GM12878 (cell line): ENCODE results near the gene POLD4. TPM values are rescaled to one million over a fixed set of nuclear protein-coding genes. Genes with fewer than 3 reads are reported as not detected.

Experiments
- ATF2 ChIP-seq: IDR thresholded peaks from 2 replicates; pipeline ENCODE4 v1.6.1; 2012; ENCODE audit warnings: low read length, inconsistent platforms
- BCL11A ChIP-seq: IDR thresholded peaks from 2 replicates; pipeline ENCODE4 v1.6.1; 2011; ENCODE audit warnings: low read depth, low read length
- CEBPB ChIP-seq, 2 experiments: fragments of 150-350 bp in 1 of 2; IDR thresholded peaks; 2 replicates each; pipeline ENCODE4 v1.6.1; 2012 to 2014; ENCODE audit warnings: low read depth in 2 of 2, low read length in 2 of 2, borderline replicate concordance in 1 of 2, inconsistent platforms in 1 of 2
- CHD1 ChIP-seq: IDR thresholded peaks from 2 replicates; pipeline ENCODE4 v1.6.1; 2012; ENCODE audit warnings: low read depth, low read length, improper control_type of control experiment
- EP300 ChIP-seq, 2 experiments: fragments of 150-350 bp in 1 of 2; IDR thresholded peaks; 2 replicates each; pipeline ENCODE4 v1.6.1; 2011 to 2012; ENCODE audit warnings: low read depth in 2 of 2, low read length in 2 of 2, borderline replicate concordance in 1 of 2, improper control_type of control experiment in 1 of 2, inconsistent platforms in 1 of 2; ENCODE audit not compliant: control insufficient read depth in 1 of 2
- HDGF ChIP-seq: fragments of 450-650 bp; IDR thresholded peaks from 2 replicates; pipeline ENCODE4 v1.6.1; 2016; ENCODE audit warnings: antibody characterized with exemption
- IRF4 ChIP-seq: IDR thresholded peaks from 2 replicates; pipeline ENCODE4 v1.6.1; 2011; ENCODE audit warnings: low read depth, low read length
- IRF5 ChIP-seq: fragments of 450-650 bp; IDR thresholded peaks from 2 replicates; pipeline ENCODE4 v1.6.1; 2017; ENCODE audit warnings: borderline replicate concordance
- MAX ChIP-seq: IDR thresholded peaks from 2 replicates; pipeline ENCODE4 v1.6.1; 2012; ENCODE audit warnings: low read depth, low read length, improper control_type of control experiment
- REST ChIP-seq: IDR thresholded peaks from 2 replicates; pipeline ENCODE4 v1.6.1; 2012; ENCODE audit warnings: mild to moderate bottlenecking, low read depth, low read length
- RUNX3 ChIP-seq: IDR thresholded peaks from 2 replicates; pipeline ENCODE4 v1.6.1; 2012; ENCODE audit warnings: low read length, inconsistent platforms
- SMC3 ChIP-seq: IDR thresholded peaks from 2 replicates; pipeline ENCODE4 v1.6.1; 2011; ENCODE audit warnings: low read length, improper control_type of control experiment, borderline replicate concordance
- STAT3 ChIP-seq: IDR thresholded peaks from 2 replicates; pipeline ENCODE4 v1.6.1; 2011; ENCODE audit warnings: low read depth, low read length, improper control_type of control experiment
- ZNF274 ChIP-seq: IDR thresholded peaks from one replicate; pipeline ENCODE4 v1.8.0; 2011; ENCODE audit not compliant: insufficient read length, insufficient read depth
- polyA plus RNA-seq, 11 experiments: library from polyadenylated mRNA; depleted of rRNA in 4 of 11; unstranded in 6 of 11; stranded (reverse) in 5 of 11; fragments of >200 nt; fragmentation: Nextera tagmentation in 4 of 11; fragmentation: Illumina TruSeq in 1 of 11; extraction: Ambion mirVana in 4 of 11; extraction: Trizol in 1 of 11; gene quantifications; 1 replicate in 1 of 11; 2 replicates in 10 of 11; pipeline versions ENCODE4 v1.2.1 to v1.2.3, GENCODE V29; 2011 to 2016; ENCODE audit warnings: inconsistent platforms in 2 of 11, missing spikeins in 2 of 11, low read depth in 1 of 11
- total RNA-seq, 4 experiments: library from RNA; depleted of rRNA in 3 of 4; stranded (reverse); fragments of >200 nt in 3 of 4; fragmentation: Illumina TruSeq in 1 of 4; extraction: Trizol in 1 of 4; gene quantifications; 2 replicates each; pipeline versions ENCODE4 v1.2.1 to v1.2.3, GENCODE V29; 2013 to 2021

Gene POLD4
- total and polyA plus RNA-seq, 10 of the 15 experiments (the other 5 are each of a cell fraction or from before 2014, with no cell fraction given), result 8.1 to 176 (median 88.1) TPM

GRCh38 chr11:67392183-67392715 lies 38.9 kb upstream of the POLD4 start (continued):
- TF ChIP-seq HDGF (no peak), IRF5 (no peak), BCL11A (no peak), SMC3 (no peak), REST (no peak), RUNX3 (no peak), ATF2 (no peak), CEBPB (IDR thresholded peaks at IDR 0.05; ENCODE audit: borderline replicate concordance in 1 of 2, low read depth in 2 of 2, low read length in 2 of 2) (no peak), EP300 (IDR thresholded peaks at IDR 0.05; ENCODE audit: borderline replicate concordance in 1 of 2, control insufficient read depth in 1 of 2, low read depth in 2 of 2, low read length in 2 of 2) (no peak), STAT3 (no peak), ZNF274 (no peak), MAX (no peak), IRF4 (no peak), CHD1 (no peak)
